GM12878 (cell line): ENCODE measurements around the gene HIVEP2. TPM values are rescaled to one million over a fixed set of nuclear protein-coding genes. Genes with fewer than 3 reads are reported as not detected.
A peak's percentile ranks its signal among the peaks of the same experiment; 100 is the strongest.

Experiments used
- BCL11A ChIP-seq: IDR thresholded peaks from 2 replicates; pipeline ENCODE4 v1.6.1; 2011; ENCODE audit warnings: low read depth, low read length
- BMI1 ChIP-seq: fragments of 450-650 bp; IDR thresholded peaks from 2 replicates; pipeline ENCODE4 v1.6.1; 2016; ENCODE audit warnings: mild to moderate bottlenecking, moderate library complexity, borderline replicate concordance
- ESRRA ChIP-seq: IDR thresholded peaks from 2 replicates; pipeline ENCODE4 v1.6.1; 2012; ENCODE audit warnings: mild to moderate bottlenecking, low read length, improper control_type of control experiment
- NKRF ChIP-seq: fragments of 450-650 bp; conservative IDR thresholded peaks from 2 replicates; pipeline ENCODE4 v1.6.1; 2017; ENCODE audit warnings: mild to moderate bottlenecking, moderate library complexity
- PAX5 ChIP-seq: IDR thresholded peaks from 2 replicates; pipeline ENCODE4 v1.6.1; 2011; ENCODE audit warnings: low read depth, low read length, borderline replicate concordance
- REST ChIP-seq: IDR thresholded peaks from 2 replicates; pipeline ENCODE4 v1.6.1; 2012; ENCODE audit warnings: mild to moderate bottlenecking, low read depth, low read length
- SMAD1 ChIP-seq: fragments of 450-650 bp; IDR thresholded peaks from 2 replicates; pipeline ENCODE4 v1.6.1; 2018; ENCODE audit warnings: mild to moderate bottlenecking, low read depth; ENCODE audit not compliant: partially characterized antibody
- SREBF1 ChIP-seq: IDR thresholded peaks from 2 replicates; pipeline ENCODE4 v1.6.1; 2012; ENCODE audit warnings: mild to moderate bottlenecking, low read length
- SUZ12 ChIP-seq: fragments of 200-600 bp; sonication (generic); IDR thresholded peaks from one replicate; pipeline ENCODE4 v1.6.1; 2018; ENCODE audit warnings: antibody characterized with exemption, mild to moderate bottlenecking; ENCODE audit not compliant: unreplicated experiment
- polyA plus RNA-seq, 11 experiments: library from polyadenylated mRNA; depleted of rRNA in 4 of 11; unstranded in 6 of 11; stranded (reverse) in 5 of 11; fragments of >200 nt; fragmentation: Nextera tagmentation in 4 of 11; fragmentation: Illumina TruSeq in 1 of 11; extraction: Ambion mirVana in 4 of 11; extraction: Trizol in 1 of 11; gene quantifications; 1 replicate in 1 of 11; 2 replicates in 10 of 11; pipeline versions ENCODE4 v1.2.1 to v1.2.3, GENCODE V29; 2011 to 2016; ENCODE audit warnings: inconsistent platforms in 2 of 11, missing spikeins in 2 of 11, low read depth in 1 of 11
- total RNA-seq, 4 experiments: library from RNA; depleted of rRNA in 3 of 4; stranded (reverse); fragments of >200 nt in 3 of 4; fragmentation: Illumina TruSeq in 1 of 4; extraction: Trizol in 1 of 4; gene quantifications; 2 replicates each; pipeline versions ENCODE4 v1.2.1 to v1.2.3, GENCODE V29; 2013 to 2021

The HIVEP2 gene
- total and polyA plus RNA-seq, 10 of the 15 experiments (the other 5 are each of a cell fraction or from before 2014, with no cell fraction given): 1.2 to 15.7 (median 10.2) TPM

GRCh38 chr6:142850679-142851423, 94.1 kb downstream of the HIVEP2 start (continued):
- TF ChIP-seq REST (no peak), BMI1 (peak; percentile 15; the same call in 1 of the 2 replicates), BCL11A (peak; percentile 55; the same call in 1 of the 2 replicates), SMAD1 (peak; percentile 93), PAX5 (peak; percentile 49; the same call in 1 of the 2 replicates), SREBF1 (no peak), ESRRA (no peak), NKRF (no peak), SUZ12 (no peak)
- TF ChIP-seq, all 136 proteins: peak for 37
